Left ventricle myocardium superior (tissue), 1 donor: ENCODE measurements around the gene PRSS2. TPM values are rescaled to one million over a fixed set of nuclear protein-coding genes. Genes with fewer than 3 reads are reported as not detected.

Experiments used
- ATAC-seq: fragments of 200-7000 bp; cut with Tn5 transposase; one replicate; pipeline ENCODE4 v1.9.1; 2020; ENCODE audit warnings: mild to moderate bottlenecking, moderate library complexity
- DNase-seq: peaks from one replicate; pipeline ENCODE4 v3.0.0-alpha.2; 2020
- intact Hi-C: fragments of 100-400 bp; cut with micrococcal nuclease; formaldehyde crosslinking; loops from one replicate; pipeline ENCODE4 v1.11.0; 2022
- total RNA-seq: library from RNA; stranded (reverse); fragmentation: NEBNext Ultra II Directional; extraction: Animal tissue kit (Norgen Biotek cat#: 25700); gene quantifications from one replicate; pipeline ENCODE4 v1.2.1, GENCODE V29; 2021
- donor health status: DM: no; HTN: yes; CAD: no; lungs with severe emphysema.

PRSS2 gene
- total RNA-seq, 1 donor from 2014 or later = not detected

- ATAC-seq (peak; percentile 94), DNase-seq (peak; percentile 89)
- intact Hi-C loops = loop anchor here (1.0 to 10.0 kb wide), 2 partner anchors 71 to 148 kb away; no protein-coding TSS in a partner anchor
Observed at GRCh38 chr7:142782922-142783900, 12.4 kb downstream of the PRSS2 start.

GRCh38 chr7:142784096-142784495, 13.3 kb downstream of the PRSS2 start:
- ATAC-seq (no peak), DNase-seq (no peak)
- intact Hi-C loops = loop anchor here (10.0 kb wide), 1 partner anchor 149 kb away; no protein-coding TSS in a partner anchor

GRCh38 chr7:142784716-142785115, 13.9 kb downstream of the PRSS2 start:
- intact Hi-C loops = loop anchor here (10.0 kb wide), 1 partner anchor 150 kb away; no protein-coding TSS in a partner anchor
- ATAC-seq (no peak), DNase-seq (no peak)

GRCh38 chr7:142785841-142786250, 15.1 kb downstream of the PRSS2 start:
- ATAC-seq (no peak), DNase-seq (no peak)
- intact Hi-C loops = loop anchor here (10.0 kb wide), 1 partner anchor 151 kb away; no protein-coding TSS in a partner anchor

- intact Hi-C loops = loop anchor here (10.0 kb wide), 1 partner anchor 152 kb away; no protein-coding TSS in a partner anchor
- peak; percentile 11 for ATAC-seq
Observed at GRCh38 chr7:142787034-142787768, 16.4 kb downstream of the PRSS2 start.

GRCh38 chr7:142787783-142788182, 17.0 kb downstream of the PRSS2 start:
- no peak for ATAC-seq
- intact Hi-C loops = loop anchor here (10.0 kb wide), 1 partner anchor 153 kb away; no protein-coding TSS in a partner anchor
- no peak for DNase-seq

More at GRCh38 chr7:142787034-142787768, 16.4 kb downstream of the PRSS2 start:
- DNase-seq = no peak

GRCh38 chr7:142788303-142789289, 17.8 kb downstream of the PRSS2 start:
- no peak for DNase-seq
- no peak for ATAC-seq
- intact Hi-C loops = loop anchor here (10.0 kb wide), 1 partner anchor 154 kb away; no protein-coding TSS in a partner anchor

GRCh38 chr7:142789441-142789840, 18.7 kb downstream of the PRSS2 start:
- DNase-seq = no peak
- intact Hi-C loops = loop anchor here (10.0 kb wide), 1 partner anchor 155 kb away; no protein-coding TSS in a partner anchor
- no peak for ATAC-seq

GRCh38 chr7:142790056-142790455, 19.3 kb downstream of the PRSS2 start:
- ATAC-seq (no peak), DNase-seq (no peak)
- intact Hi-C loops = no loop called here

- intact Hi-C loops = no loop called here
- DNase-seq (no peak), ATAC-seq (no peak)
Observed at GRCh38 chr7:142790555-142790954, 19.8 kb downstream of the PRSS2 start.

GRCh38 chr7:142791502-142791901, 20.7 kb downstream of the PRSS2 start:
- DNase-seq (no peak), ATAC-seq (no peak)
- intact Hi-C loops = no loop called here

- intact Hi-C loops = no loop called here
- ATAC-seq = no peak
- DNase-seq = no peak
Observed at GRCh38 chr7:142792129-142792528, 21.4 kb downstream of the PRSS2 start.

GRCh38 chr7:142792593-142792992, 21.8 kb downstream of the PRSS2 start:
- DNase-seq = no peak
- no peak for ATAC-seq
- intact Hi-C loops = no loop called here

- intact Hi-C loops = no loop called here
- ATAC-seq = no peak
Observed at GRCh38 chr7:142793156-142793555, 22.4 kb downstream of the PRSS2 start.

GRCh38 chr7:142795339-142795863, 24.6 kb downstream of the PRSS2 start:
- DNase-seq (no peak), ATAC-seq (no peak)
- intact Hi-C loops = no loop called here

More at GRCh38 chr7:142793156-142793555, 22.4 kb downstream of the PRSS2 start:
- no peak for DNase-seq

- ATAC-seq (no peak), DNase-seq (no peak)
- intact Hi-C loops = no loop called here
Observed at GRCh38 chr7:142796001-142796500, 25.3 kb downstream of the PRSS2 start.

GRCh38 chr7:142796501-142797390, 26.0 kb downstream of the PRSS2 start:
- intact Hi-C loops = no loop called here
- ATAC-seq (peak; percentile 28), DNase-seq (no peak)
